ENCODE results near the gene RPS6KA3. TPM values are rescaled to one million over a fixed set of nuclear protein-coding genes. Genes with fewer than 3 reads are reported as not detected.
"Not testable (repeated sequence)": the region's sequence is repeated elsewhere in the genome, so short reads cannot be mapped to it uniquely, and the experiment has no call there.

Gene RPS6KA3
- total RNA-seq, 1 donor = 58.1 TPM

DNA sequence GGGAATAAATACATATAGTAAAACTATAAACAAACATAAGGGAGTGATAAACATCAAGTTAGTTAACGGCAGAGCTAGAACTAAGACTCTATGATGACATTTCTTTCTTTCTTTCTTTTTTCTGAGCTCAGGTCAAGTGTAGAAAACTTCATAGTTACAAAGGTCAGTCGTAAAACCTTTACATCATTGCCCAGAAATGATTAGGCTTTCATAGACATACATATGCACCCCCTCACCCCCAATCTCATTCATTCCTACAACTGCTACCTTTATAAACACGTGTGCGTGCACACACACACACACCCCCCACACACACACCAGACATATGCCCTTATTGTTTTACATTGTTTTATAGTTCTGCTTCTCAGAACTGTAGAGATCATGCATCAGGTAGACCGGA lies 130.8 kb downstream of the RPS6KA3 start:
- TF ChIP-seq, protein P1, sequence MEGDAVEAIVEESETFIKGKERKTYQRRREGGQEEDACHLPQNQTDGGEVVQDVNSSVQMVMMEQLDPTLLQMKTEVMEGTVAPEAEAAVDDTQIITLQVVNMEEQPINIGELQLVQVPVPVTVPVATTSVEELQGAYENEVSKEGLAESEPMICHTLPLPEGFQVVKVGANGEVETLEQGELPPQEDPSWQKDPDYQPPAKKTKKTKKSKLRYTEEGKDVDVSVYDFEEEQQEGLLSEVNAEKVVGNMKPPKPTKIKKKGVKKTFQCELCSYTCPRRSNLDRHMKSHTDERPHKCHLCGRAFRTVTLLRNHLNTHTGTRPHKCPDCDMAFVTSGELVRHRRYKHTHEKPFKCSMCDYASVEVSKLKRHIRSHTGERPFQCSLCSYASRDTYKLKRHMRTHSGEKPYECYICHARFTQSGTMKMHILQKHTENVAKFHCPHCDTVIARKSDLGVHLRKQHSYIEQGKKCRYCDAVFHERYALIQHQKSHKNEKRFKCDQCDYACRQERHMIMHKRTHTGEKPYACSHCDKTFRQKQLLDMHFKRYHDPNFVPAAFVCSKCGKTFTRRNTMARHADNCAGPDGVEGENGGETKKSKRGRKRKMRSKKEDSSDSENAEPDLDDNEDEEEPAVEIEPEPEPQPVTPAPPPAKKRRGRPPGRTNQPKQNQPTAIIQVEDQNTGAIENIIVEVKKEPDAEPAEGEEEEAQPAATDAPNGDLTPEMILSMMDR (IDR thresholded peaks at IDR 0.05; ENCODE audit: insufficient read depth, low read length) = no peak
- DNase-seq (ENCODE audit: low read depth) = no peak
- H3K4me3 ChIP-seq (ENCODE audit: low read depth, low read length) = no peak overlapping the region

DNA sequence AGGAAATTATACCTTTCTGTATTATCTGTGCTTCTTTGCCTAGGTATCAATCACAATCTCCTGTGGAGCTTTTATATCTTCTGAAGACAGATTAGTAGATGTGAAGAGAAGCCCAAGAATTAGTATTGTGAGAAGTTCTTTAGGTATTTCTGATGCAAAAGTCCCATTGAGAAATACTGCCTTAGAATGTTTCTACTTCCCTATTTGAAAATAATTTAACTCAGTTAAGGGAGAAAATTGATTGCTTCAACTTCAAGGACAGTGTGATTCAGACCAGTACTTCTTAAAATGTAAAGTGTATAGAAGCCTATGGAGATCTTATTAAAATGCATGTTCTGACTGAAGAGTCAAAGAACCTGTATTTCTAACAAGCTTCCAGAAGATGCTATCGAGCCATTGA lies 134.0 kb downstream of the RPS6KA3 start:
- no peak overlapping the region for H3K4me3 ChIP-seq (ENCODE audit: low read depth, low read length)
- no peak for DNase-seq (ENCODE audit: low read depth)
- TF ChIP-seq, protein P1 (IDR thresholded peaks at IDR 0.05; ENCODE audit: insufficient read depth, low read length) = no peak

DNA sequence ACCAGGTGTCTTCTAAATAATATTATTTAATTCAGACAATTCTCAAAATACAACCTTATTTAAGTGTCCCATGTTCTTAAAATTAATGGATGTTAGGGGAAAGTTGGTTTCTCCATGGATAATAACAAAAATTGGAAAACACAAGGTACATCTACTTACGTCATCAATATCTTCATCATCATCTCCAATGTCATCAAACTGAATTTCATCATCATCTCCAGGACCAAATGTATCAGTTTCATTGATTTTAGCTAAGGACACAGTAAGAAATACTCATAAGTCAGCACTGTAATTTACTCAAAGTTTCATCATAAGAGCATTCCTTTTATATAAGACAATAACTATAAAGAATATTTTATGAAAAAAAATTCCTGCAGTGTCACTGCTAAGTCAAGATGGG lies 136.4 kb downstream of the RPS6KA3 start:
- no peak overlapping the region for H3K4me3 ChIP-seq (ENCODE audit: low read depth, low read length)
- DNase-seq (ENCODE audit: low read depth) = peak; percentile 43
- TF ChIP-seq, protein P1 (IDR thresholded peaks at IDR 0.05; ENCODE audit: insufficient read depth, low read length) = no peak

DNA sequence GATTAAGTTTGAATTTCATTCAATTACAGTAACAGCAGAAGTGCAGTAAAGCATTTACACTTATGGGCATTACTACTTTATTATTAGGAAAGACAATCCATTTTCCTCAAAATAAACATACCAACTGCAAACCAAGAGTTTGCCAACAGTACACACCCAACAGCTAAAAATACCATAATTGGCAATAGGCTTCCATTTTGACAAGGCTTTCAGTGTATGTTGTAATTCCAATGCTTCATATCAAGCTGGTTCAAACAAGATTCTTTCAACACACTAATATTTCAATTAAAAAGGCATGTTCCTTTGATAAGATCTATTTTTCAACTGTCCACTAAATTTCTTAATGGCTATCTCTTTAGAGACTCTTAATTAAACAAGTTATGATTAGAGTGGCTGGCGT lies 137.2 kb downstream of the RPS6KA3 start:
- TF ChIP-seq, protein P1 (IDR thresholded peaks at IDR 0.05; ENCODE audit: insufficient read depth, low read length) = no peak
- DNase-seq (ENCODE audit: low read depth) = peak; percentile 52
- no peak overlapping the region for H3K4me3 ChIP-seq (ENCODE audit: low read depth, low read length)

DNA sequence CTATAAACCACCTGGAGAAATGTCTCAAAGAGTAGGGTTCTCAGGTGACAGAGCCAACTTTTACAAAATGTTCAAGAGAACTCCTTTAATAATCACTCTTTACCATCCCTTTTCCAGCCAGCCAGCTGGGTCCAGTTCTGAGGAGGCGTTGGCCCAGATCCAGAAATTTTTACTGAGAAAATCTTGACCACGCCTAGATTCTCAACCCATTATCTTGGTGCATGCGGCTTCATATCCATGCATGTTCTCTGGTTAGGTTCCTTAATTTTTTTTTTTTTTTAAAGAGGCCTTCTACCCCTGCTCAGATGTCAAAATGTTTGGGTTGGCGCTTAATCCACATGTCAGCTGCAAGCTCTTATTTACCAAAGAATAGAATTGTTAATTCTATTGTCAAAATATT lies 138.0 kb downstream of the RPS6KA3 start:
- peak; percentile 52 for DNase-seq (ENCODE audit: low read depth)
- TF ChIP-seq, protein P1 (IDR thresholded peaks at IDR 0.05; ENCODE audit: insufficient read depth, low read length) = no peak
- H3K4me3 ChIP-seq (ENCODE audit: low read depth, low read length) = no peak overlapping the region

DNA sequence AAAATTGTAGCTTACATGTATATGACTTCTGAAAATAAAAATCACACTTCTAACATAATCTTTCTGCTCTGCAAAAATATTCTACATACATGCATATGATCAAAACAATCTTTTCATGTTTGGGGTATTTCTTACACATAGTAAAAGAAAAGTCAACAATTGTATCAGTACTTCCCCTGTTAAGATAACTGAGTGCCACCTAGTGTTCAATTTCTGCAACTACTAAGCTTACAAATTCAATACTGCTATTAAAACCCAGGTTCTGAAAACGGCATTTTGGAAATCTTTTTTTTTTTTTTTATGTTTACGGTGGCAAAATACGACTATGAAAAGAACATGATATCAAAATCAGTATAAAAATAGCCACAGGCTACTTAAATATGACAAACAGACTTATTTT lies 139.3 kb downstream of the RPS6KA3 start:
- not testable (repeated sequence) for H3K4me3 ChIP-seq (ENCODE audit: low read depth, low read length); DNase-seq (ENCODE audit: low read depth)
- TF ChIP-seq, protein P1 (IDR thresholded peaks at IDR 0.05; ENCODE audit: insufficient read depth, low read length) = peak; percentile 34

DNA sequence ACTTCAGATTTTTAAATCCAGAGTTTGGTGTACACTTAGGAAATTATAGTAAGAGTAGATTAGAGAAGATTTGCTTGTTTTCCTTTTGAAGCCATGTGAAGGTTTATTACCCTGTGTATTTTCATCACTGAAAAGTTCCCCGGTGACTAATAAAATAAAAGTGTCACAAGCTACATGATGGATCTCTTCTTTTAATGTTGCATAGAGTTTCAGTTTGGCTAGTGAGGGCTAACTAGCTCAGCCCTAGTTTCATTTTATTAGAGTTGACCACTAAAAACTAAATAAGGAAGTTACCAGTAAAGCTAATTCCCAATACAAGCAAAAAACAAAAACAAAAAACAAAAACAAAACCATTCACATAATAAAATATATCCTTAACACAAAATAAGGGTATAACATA lies 139.9 kb downstream of the RPS6KA3 start:
- not testable (repeated sequence) for H3K4me3 ChIP-seq (ENCODE audit: low read depth, low read length)

More for the DNA sequence above, 139.9 kb downstream of the RPS6KA3 start:
- not testable (repeated sequence) for DNase-seq (ENCODE audit: low read depth)

Measured in fibroblast of the aortic adventitia (primary cell).